HepG2 (cell line): ENCODE data around the gene MGMT. TPM values are rescaled to one million over a fixed set of nuclear protein-coding genes. Genes with fewer than 3 reads are reported as not detected.
"Not testable (repeated sequence)": the region's sequence is repeated elsewhere in the genome, so short reads cannot be mapped to it uniquely, and the experiment has no call there.

ENCODE experiments used
- ATAC-seq: fragments of 200-7000 bp; cut with Tn5 transposase; 3 replicates; pipeline ENCODE4 v1.9.1; 2020; ENCODE audit warnings: mild to moderate bottlenecking, moderate library complexity
- BruUV-seq: library from RNA; stranded (reverse); fragments of 400-500 nt; replicated peaks from 2 replicates; lab custom pipeline; 2021; lab: Mats Ljungman, UMichigan
- CTCF ChIA-PET: fragments of 300-600 bp; formaldehyde crosslinking; extraction: SDS; loops from one replicate; lab custom pipeline; 2021; ENCODE audit warnings: low total read pairs, inconsistent platforms, low intra/inter-chr PET ratio; lab: Yijun Ruan, JAX
- POLR2A ChIA-PET: fragments of 350-600 bp; sonication (Branson Sonifier 250); formaldehyde crosslinking; loops from one replicate; lab custom pipeline; 2020; ENCODE audit warnings: antibody characterized with exemption, inconsistent platforms; lab: Yijun Ruan, JAX
- DNase-seq: peaks from one replicate; pipeline ENCODE4 v3.0.0-alpha.2; 2015; ENCODE audit warnings: low spot score
- FAIRE-seq: peaks from 3 replicates; lab custom pipeline; 2011; peaks lifted over from hg19 to GRCh38; lab: Jason Lieb, UNC
- H2AFZ ChIP-seq: one replicate; pipeline ENCODE4 v1.6.1; 2011; ENCODE audit warnings: low read length, inconsistent platforms
- H3K27ac ChIP-seq: fragments of 300-600 bp; 3 replicates; pipeline ENCODE4 v1.8.0; 2011; ENCODE audit warnings: mixed run types, mild to moderate bottlenecking, mixed read lengths, low read length, inconsistent platforms; ENCODE audit not compliant: insufficient read depth; ENCODE audit errors: extremely low read length
- H3K27me3 ChIP-seq, 2 experiments: fragments of 200-600 bp in 1 of 2; 2 replicates in 1 of 2; 3 replicates in 1 of 2; pipeline versions ENCODE4 v1.6.0 to v1.8.0; 2011; ENCODE audit warnings: low read length in 2 of 2, mild to moderate bottlenecking in 2 of 2, moderate library complexity in 2 of 2, inconsistent platforms in 1 of 2; ENCODE audit not compliant: insufficient read depth in 2 of 2, control insufficient read depth in 1 of 2
- H3K36me3 ChIP-seq, 2 experiments: fragments of 200-600 bp in 1 of 2; replicated peaks in 1 of 2; 2 replicates in 1 of 2; 3 replicates in 1 of 2; pipeline versions ENCODE4 v1.5.1 to v1.8.0; 2011; ENCODE audit warnings: low read length in 2 of 2, inconsistent platforms in 1 of 2; ENCODE audit not compliant: insufficient read depth in 2 of 2, control insufficient read depth in 1 of 2
- H3K4me1 ChIP-seq: 2 replicates; pipeline ENCODE4 v1.5.1; 2012; ENCODE audit warnings: low read length, inconsistent platforms; ENCODE audit not compliant: insufficient read depth
- H3K4me2 ChIP-seq: 2 replicates; pipeline ENCODE4 v1.6.0; 2011; ENCODE audit warnings: low read depth, low read length, inconsistent platforms
- H3K4me3 ChIP-seq, 3 experiments: fragments of 200-600 bp in 1 of 3; sonication (generic), shearing (Covaris generic) in 1 of 3; replicated peaks in 1 of 3; 2 replicates each; pipeline ENCODE4 v1.5.1; 2011 to 2016; ENCODE audit warnings: low read length in 3 of 3, inconsistent platforms in 2 of 3, low read depth in 2 of 3, mild to moderate bottlenecking in 2 of 3, control low read depth in 1 of 3, mixed read lengths in 1 of 3; ENCODE audit not compliant: insufficient read depth in 1 of 3
- H3K79me2 ChIP-seq: one replicate; pipeline ENCODE4 v1.6.1; 2011; ENCODE audit warnings: low read length, inconsistent platforms; ENCODE audit not compliant: insufficient read depth
- H3K9ac ChIP-seq: 2 replicates; pipeline ENCODE4 v1.6.0; 2011; ENCODE audit warnings: mild to moderate bottlenecking, low read depth, low read length, inconsistent platforms; ENCODE audit not compliant: insufficient read depth
- H3K9me3 ChIP-seq: 2 replicates; pipeline ENCODE4 v1.5.1; 2012; ENCODE audit warnings: mild to moderate bottlenecking, low read length
- H4K20me1 ChIP-seq: 2 replicates; pipeline ENCODE4 v1.6.0; 2011; ENCODE audit warnings: inconsistent platforms, mild to moderate bottlenecking, low read length, moderate library complexity; ENCODE audit not compliant: insufficient read depth
- GTF2F1 ChIP-seq: fragments of 150-350 bp; IDR thresholded peaks from 2 replicates; pipeline ENCODE4 v1.6.1; 2014; ENCODE audit warnings: low read length
- ZHX2 ChIP-seq, 2 experiments: sonication (generic) in 1 of 2; formaldehyde crosslinking in 1 of 2; IDR thresholded peaks; 2 replicates each; pipeline versions ENCODE4 v1.6.1 to v1.9.0; 2014 to 2022; ENCODE audit warnings: antibody characterized with exemption in 1 of 2, borderline replicate concordance in 1 of 2, inconsistent platforms in 1 of 2, low read depth in 1 of 2, missing genetic modification reagents in 1 of 2
- ZNF883 ChIP-seq: sonication (generic); formaldehyde crosslinking; IDR thresholded peaks from 2 replicates; pipeline ENCODE4 v1.5.1; 2020; ENCODE audit warnings: mild to moderate bottlenecking, missing genetic modification reagents; ENCODE audit errors: not compliant biosample characterization
- WGBS: methylation state at CpG from one replicate; pipeline ENCODE4 v1.1.6; 2017; ENCODE audit warnings: low lambda C conversion rate; 5-methylcytosine and 5-hydroxymethylcytosine counted together
- in situ Hi-C: cut with HindIII; loops from 2 replicates; pipeline ENCODE4 v1.10.0; 2017; ENCODE audit warnings: low pct_unique_long_range_greater_than_20kb; ENCODE audit not compliant: extremely low pct_ligation_motif_present
- intact Hi-C: fragments of 100-400 bp; cut with micrococcal nuclease; formaldehyde crosslinking; loops from one replicate; pipeline ENCODE4 v1.10.0; 2022; ENCODE audit not compliant: unreplicated experiment
- polyA plus RNA-seq, 8 experiments: library from polyadenylated mRNA; depleted of rRNA in 3 of 8; stranded (reverse) in 7 of 8; unstranded in 1 of 8; fragments of >200 nt; fragmentation: Illumina TruSeq in 4 of 8; extraction: Trizol in 4 of 8; gene quantifications; 2 replicates each; pipeline versions ENCODE4 v1.2.1 to v1.2.3, GENCODE V29; 2011 to 2016; ENCODE audit warnings: low read depth in 4 of 8, missing spikeins in 1 of 8, mixed read lengths in 1 of 8; ENCODE audit not compliant: insufficient read depth in 1 of 8
- total RNA-seq, 5 experiments: library from RNA; depleted of rRNA; stranded (reverse); fragments of >200 nt; fragmentation: Illumina TruSeq; extraction: Trizol; gene quantifications; 2 replicates each; pipeline ENCODE4 v1.2.3, GENCODE V29; 2016; ENCODE audit warnings: low read depth in 1 of 5
- TF ChIP-seq, protein P1 (sequence below): sonication (generic); formaldehyde crosslinking; IDR thresholded peaks from 2 replicates; pipeline ENCODE4 v1.4.0; 2020; ENCODE audit warnings: low read depth, missing genetic modification reagents
- TF ChIP-seq, protein P2 (sequence below): sonication (generic); formaldehyde crosslinking; IDR thresholded peaks from 2 replicates; pipeline ENCODE4 v1.8.1; 2023; ENCODE audit warnings: mild to moderate bottlenecking, moderate library complexity, missing genetic modification reagents
- TF ChIP-seq, protein P3 (sequence below): sonication (generic); formaldehyde crosslinking; IDR thresholded peaks from 2 replicates; pipeline ENCODE4 v1.4.0; 2020; ENCODE audit warnings: missing genetic modification reagents

MGMT gene
- total and polyA plus RNA-seq, 2 of the 13 experiments (the other 11 are each of a cell fraction or from before 2014, with no cell fraction given) = 12.0 to 19.5 TPM

GRCh38 chr10:129433266-129433665 lies 33.8 kb upstream of the MGMT start (continued):
- TF ChIP-seq ZHX2 (IDR thresholded peaks at IDR 0.05; ENCODE audit: low read depth) (no peak), ZHX2 (CRISPR knock-in tag; IDR thresholded peaks at IDR 0.05; ENCODE audit: borderline replicate concordance) (no peak), ZNF883 (CRISPR knock-in tag) (no peak), GTF2F1 (no peak)
- TF ChIP-seq, protein P1, sequence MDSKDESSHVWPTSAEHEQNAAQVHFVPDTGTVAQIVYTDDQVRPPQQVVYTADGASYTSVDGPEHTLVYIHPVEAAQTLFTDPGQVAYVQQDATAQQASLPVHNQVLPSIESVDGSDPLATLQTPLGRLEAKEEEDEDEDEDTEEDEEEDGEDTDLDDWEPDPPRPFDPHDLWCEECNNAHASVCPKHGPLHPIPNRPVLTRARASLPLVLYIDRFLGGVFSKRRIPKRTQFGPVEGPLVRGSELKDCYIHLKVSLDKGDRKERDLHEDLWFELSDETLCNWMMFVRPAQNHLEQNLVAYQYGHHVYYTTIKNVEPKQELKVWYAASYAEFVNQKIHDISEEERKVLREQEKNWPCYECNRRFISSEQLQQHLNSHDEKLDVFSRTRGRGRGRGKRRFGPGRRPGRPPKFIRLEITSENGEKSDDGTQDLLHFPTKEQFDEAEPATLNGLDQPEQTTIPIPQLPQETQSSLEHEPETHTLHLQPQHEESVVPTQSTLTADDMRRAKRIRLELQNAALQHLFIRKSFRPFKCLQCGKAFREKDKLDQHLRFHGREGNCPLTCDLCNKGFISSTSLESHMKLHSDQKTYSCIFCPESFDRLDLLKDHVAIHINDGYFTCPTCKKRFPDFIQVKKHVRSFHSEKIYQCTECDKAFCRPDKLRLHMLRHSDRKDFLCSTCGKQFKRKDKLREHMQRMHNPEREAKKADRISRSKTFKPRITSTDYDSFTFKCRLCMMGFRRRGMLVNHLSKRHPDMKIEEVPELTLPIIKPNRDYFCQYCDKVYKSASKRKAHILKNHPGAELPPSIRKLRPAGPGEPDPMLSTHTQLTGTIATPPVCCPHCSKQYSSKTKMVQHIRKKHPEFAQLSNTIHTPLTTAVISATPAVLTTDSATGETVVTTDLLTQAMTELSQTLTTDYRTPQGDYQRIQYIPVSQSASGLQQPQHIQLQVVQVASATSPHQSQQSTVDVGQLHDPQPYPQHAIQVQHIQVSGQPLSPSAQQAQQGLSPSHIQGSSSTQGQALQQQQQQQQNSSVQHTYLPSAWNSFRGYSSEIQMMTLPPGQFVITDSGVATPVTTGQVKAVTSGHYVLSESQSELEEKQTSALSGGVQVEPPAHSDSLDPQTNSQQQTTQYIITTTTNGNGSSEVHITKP (CRISPR knock-in tag) = no peak
- TF ChIP-seq, protein P2, sequence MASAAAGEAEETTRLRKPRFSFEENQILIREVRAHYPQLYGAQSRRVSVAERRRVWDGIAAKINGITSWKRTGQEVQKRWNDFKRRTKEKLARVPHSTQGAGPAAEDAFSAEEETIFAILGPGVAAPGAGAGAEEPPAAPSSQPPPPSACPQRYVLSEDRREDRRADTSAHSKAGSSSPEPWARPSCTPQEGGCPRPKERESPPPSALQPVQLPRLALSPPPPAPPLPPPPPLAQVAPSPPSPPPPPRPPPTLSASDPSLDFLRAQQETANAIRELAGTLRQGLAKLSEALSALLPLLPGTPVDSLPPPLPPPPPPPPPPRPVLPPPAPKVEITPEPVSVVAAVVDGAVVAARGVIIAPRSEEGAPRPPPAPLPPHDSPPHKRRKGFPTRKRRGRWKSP = no peak
- TF ChIP-seq, protein P3, sequence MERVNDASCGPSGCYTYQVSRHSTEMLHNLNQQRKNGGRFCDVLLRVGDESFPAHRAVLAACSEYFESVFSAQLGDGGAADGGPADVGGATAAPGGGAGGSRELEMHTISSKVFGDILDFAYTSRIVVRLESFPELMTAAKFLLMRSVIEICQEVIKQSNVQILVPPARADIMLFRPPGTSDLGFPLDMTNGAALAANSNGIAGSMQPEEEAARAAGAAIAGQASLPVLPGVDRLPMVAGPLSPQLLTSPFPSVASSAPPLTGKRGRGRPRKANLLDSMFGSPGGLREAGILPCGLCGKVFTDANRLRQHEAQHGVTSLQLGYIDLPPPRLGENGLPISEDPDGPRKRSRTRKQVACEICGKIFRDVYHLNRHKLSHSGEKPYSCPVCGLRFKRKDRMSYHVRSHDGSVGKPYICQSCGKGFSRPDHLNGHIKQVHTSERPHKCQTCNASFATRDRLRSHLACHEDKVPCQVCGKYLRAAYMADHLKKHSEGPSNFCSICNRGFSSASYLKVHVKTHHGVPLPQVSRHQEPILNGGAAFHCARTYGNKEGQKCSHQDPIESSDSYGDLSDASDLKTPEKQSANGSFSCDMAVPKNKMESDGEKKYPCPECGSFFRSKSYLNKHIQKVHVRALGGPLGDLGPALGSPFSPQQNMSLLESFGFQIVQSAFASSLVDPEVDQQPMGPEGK (CRISPR knock-in tag) = no peak

GRCh38 chr10:129435724-129436123 lies 31.3 kb upstream of the MGMT start:
- intact Hi-C loops, in situ Hi-C loops, H3K27me3 ChIP-seq, H3K9ac ChIP-seq, H3K4me3 ChIP-seq, CTCF ChIA-PET, ATAC-seq, H3K4me2 ChIP-seq, BruUV-seq, H3K4me1 ChIP-seq, H3K9me3 ChIP-seq, FAIRE-seq, H2AFZ ChIP-seq, H3K36me3 ChIP-seq, H4K20me1 ChIP-seq, DNase-seq, H3K79me2 ChIP-seq, POLR2A ChIA-PET, H3K27ac ChIP-seq: not testable (repeated sequence)
- WGBS = 4% methylated on average over 4 of the region's 4 CpGs
